22Rv1 (cell line): ENCODE data around the gene MFAP4.

Source experiments
- ZFX ChIP-seq: fragments of 450-650 bp; IDR thresholded peaks from 2 replicates; pipeline ENCODE4 v1.6.1; 2017; ENCODE audit warnings: antibody characterized with exemption, borderline replicate concordance
- TF ChIP-seq, protein P1 (sequence below): fragments of 450-650 bp; IDR thresholded peaks from 2 replicates; pipeline ENCODE4 v1.5.1; 2017; ENCODE audit warnings: mild to moderate bottlenecking

DNA sequence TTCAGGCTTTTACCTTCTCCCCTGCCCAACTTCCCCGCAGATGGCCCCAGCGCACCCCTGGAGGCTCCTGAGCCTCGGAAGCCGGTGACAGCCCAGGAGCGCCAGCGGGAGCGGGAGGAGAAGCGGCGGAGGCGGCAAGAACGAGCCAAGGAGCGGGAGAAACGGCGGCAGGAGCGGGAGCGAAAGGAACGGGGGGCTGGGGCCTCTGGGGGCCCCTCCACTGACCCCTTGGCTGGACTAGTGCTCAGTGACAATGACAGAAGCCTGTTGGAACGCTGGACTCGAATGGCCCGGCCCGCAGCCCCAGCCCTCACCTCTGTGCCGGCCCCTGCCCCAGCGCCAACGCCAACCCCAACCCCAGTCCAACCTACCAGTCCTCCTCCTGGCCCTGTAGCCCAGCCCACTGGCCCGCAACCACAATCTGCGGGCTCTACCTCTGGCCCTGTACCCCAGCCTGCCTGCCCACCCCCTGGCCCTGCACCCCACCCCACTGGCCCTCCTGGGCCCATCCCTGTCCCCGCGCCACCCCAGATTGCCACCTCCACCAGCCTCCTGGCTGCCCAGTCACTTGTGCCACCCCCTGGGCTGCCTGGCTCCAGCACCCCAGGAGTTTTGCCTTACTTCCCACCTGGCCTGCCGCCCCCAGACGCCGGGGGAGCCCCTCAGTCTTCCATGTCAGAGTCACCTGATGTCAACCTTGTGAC lies 5.1 kb downstream of the MFAP4 start:
- TF ChIP-seq, protein P1, sequence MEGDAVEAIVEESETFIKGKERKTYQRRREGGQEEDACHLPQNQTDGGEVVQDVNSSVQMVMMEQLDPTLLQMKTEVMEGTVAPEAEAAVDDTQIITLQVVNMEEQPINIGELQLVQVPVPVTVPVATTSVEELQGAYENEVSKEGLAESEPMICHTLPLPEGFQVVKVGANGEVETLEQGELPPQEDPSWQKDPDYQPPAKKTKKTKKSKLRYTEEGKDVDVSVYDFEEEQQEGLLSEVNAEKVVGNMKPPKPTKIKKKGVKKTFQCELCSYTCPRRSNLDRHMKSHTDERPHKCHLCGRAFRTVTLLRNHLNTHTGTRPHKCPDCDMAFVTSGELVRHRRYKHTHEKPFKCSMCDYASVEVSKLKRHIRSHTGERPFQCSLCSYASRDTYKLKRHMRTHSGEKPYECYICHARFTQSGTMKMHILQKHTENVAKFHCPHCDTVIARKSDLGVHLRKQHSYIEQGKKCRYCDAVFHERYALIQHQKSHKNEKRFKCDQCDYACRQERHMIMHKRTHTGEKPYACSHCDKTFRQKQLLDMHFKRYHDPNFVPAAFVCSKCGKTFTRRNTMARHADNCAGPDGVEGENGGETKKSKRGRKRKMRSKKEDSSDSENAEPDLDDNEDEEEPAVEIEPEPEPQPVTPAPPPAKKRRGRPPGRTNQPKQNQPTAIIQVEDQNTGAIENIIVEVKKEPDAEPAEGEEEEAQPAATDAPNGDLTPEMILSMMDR, result no peak
- no peak for TF ChIP-seq ZFX
